GM18517 (cell line): ENCODE data around the gene LGALS1.

Experiments used
- ATAC-seq: cut with Tn5 transposase; IDR thresholded peaks from one replicate; pipeline ENCODE4 v1.9.1; 2021; ENCODE audit warnings: mild to moderate bottlenecking, moderate library complexity; ENCODE audit not compliant: unreplicated experiment

LGALS1 gene

GRCh38 chr22:37661160-37661924, 14.1 kb upstream of the LGALS1 start:
- ATAC-seq: no peak

- no peak for ATAC-seq
These were observed 13.4 kb upstream of the LGALS1 start for GRCh38 chr22:37662039-37662438.

- ATAC-seq: no peak
These were observed 11.8 kb upstream of the LGALS1 start for GRCh38 chr22:37663521-37664140.

- no peak for ATAC-seq
These were observed 11.0 kb upstream of the LGALS1 start for GRCh38 chr22:37664249-37665101.

- no peak for ATAC-seq
These were observed 9.9 kb upstream of the LGALS1 start for GRCh38 chr22:37665487-37665886.

- no peak for ATAC-seq
These were observed 5.8 kb upstream of the LGALS1 start for GRCh38 chr22:37669586-37669985.

GRCh38 chr22:37672206-37672919, 3.1 kb upstream of the LGALS1 start:
- ATAC-seq: no peak

- ATAC-seq: no peak
These were observed 2.4 kb upstream of the LGALS1 start for GRCh38 chr22:37672920-37673455.

GRCh38 chr22:37674248-37674647, 1.2 kb upstream of the LGALS1 start:
- ATAC-seq: no peak

GRCh38 chr22:37675930-37676735, 697 bp downstream of the LGALS1 start:
- ATAC-seq: no peak

GRCh38 chr22:37676736-37677492, 1.5 kb downstream of the LGALS1 start:
- peak; percentile 50 for ATAC-seq

GRCh38 chr22:37677493-37677974, 2.1 kb downstream of the LGALS1 start:
- ATAC-seq: no peak

- no peak for ATAC-seq
These were observed 2.9 kb downstream of the LGALS1 start for GRCh38 chr22:37678372-37678771.

GRCh38 chr22:37679670-37680069, 4.2 kb downstream of the LGALS1 start:
- ATAC-seq: no peak

GRCh38 chr22:37680191-37680851, 4.9 kb downstream of the LGALS1 start:
- ATAC-seq: no peak

- no peak for ATAC-seq
These were observed 5.6 kb downstream of the LGALS1 start for GRCh38 chr22:37681001-37681424.

- no peak for ATAC-seq
These were observed 6.2 kb downstream of the LGALS1 start for GRCh38 chr22:37681556-37682049.
